22Rv1 (cell line): Measurements from ENCODE around the gene KDM3B.

Experiments used
- H3K27ac ChIP-seq: fragments of 450-650 bp; 2 replicates; pipeline ENCODE4 v1.5.1; 2017
- CTCF ChIP-seq: fragments of 450-650 bp; IDR thresholded peaks from 2 replicates; pipeline ENCODE4 v1.5.1; 2017; ENCODE audit warnings: mild to moderate bottlenecking
- ZFX ChIP-seq: fragments of 450-650 bp; IDR thresholded peaks from 2 replicates; pipeline ENCODE4 v1.6.1; 2017; ENCODE audit warnings: antibody characterized with exemption, borderline replicate concordance

Gene KDM3B

GRCh38 chr5:138448070-138448469, 95.6 kb downstream of the KDM3B start:
- no peak overlapping the region for H3K27ac ChIP-seq
- TF ChIP-seq ZFX (no peak), CTCF (no peak)

GRCh38 chr5:138448481-138449398, 96.3 kb downstream of the KDM3B start:
- TF ChIP-seq CTCF (no peak), ZFX (no peak)

GRCh38 chr5:138449501-138450239, 97.2 kb downstream of the KDM3B start:
- H3K27ac ChIP-seq = peak overlapping the region; percentile 47; the same call in 1 of the 2 replicates
- TF ChIP-seq ZFX (no peak), CTCF (peak; percentile 95)

More at GRCh38 chr5:138448481-138449398, 96.3 kb downstream of the KDM3B start:
- no peak overlapping the region for H3K27ac ChIP-seq

GRCh38 chr5:138450971-138451370, 98.5 kb downstream of the KDM3B start:
- no peak overlapping the region for H3K27ac ChIP-seq
- TF ChIP-seq ZFX = no peak
- TF ChIP-seq CTCF = no peak

- no peak overlapping the region for H3K27ac ChIP-seq
- no peak for TF ChIP-seq ZFX
- no peak for TF ChIP-seq CTCF
These were observed 100.2 kb downstream of the KDM3B start for GRCh38 chr5:138452720-138453119.

- no peak for TF ChIP-seq ZFX
- TF ChIP-seq CTCF = no peak
- H3K27ac ChIP-seq = no peak overlapping the region
These were observed 101.1 kb downstream of the KDM3B start for GRCh38 chr5:138453590-138453989.
